GM19438 (cell line): ENCODE results near the gene IMPDH2.

Experiments used
- ATAC-seq: cut with Tn5 transposase; IDR thresholded peaks from one replicate; pipeline ENCODE4 v1.9.1; 2021; ENCODE audit warnings: low read depth; ENCODE audit not compliant: unreplicated experiment

The IMPDH2 gene

GRCh38 chr3:48984663-48985062, 44.5 kb downstream of the IMPDH2 start:
- ATAC-seq: no peak

DNA sequence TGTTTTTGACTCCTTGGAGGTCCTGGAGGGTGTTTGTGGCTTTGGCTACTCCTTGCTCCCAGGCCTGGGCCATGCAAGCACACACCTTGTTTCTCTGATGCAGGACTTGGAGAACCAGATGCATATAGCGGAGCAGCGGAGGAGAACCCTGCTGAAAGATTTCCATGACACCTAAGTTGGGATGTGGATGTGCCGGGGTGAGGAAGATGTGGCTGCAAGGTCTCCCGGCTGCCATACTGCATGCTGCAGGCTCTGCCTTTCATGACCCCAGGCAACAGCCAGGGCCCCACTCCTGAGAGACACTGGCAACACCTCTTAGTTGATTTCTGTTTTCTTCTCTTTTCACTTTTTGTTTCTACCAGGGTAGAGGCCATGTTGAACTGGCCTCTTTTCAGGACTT, 46.1 kb downstream of the IMPDH2 start:
- no peak for ATAC-seq

- no peak for ATAC-seq
Observed at GRCh38 chr3:48982686-48983085, 46.5 kb downstream of the IMPDH2 start.

DNA sequence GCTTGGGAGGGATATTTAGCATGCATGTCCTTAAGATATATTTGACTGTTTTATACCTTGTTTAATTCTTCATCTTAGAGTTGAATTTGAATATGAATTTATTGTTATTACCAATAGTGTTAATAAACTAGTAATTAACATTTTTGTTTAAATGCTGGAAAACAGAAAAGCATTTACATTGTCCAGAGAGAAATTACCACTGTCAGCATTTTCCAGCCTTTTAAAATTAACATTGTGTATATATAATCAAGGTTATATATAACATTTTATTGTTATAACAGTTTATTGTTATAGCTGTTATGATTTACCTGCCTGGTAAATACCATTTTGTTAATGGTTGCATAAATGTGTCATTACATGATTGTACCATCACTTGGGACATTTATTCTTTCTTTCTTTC, 47.2 kb downstream of the IMPDH2 start:
- no peak for ATAC-seq

GRCh38 chr3:48980295-48980694, 48.9 kb downstream of the IMPDH2 start:
- no peak for ATAC-seq

DNA sequence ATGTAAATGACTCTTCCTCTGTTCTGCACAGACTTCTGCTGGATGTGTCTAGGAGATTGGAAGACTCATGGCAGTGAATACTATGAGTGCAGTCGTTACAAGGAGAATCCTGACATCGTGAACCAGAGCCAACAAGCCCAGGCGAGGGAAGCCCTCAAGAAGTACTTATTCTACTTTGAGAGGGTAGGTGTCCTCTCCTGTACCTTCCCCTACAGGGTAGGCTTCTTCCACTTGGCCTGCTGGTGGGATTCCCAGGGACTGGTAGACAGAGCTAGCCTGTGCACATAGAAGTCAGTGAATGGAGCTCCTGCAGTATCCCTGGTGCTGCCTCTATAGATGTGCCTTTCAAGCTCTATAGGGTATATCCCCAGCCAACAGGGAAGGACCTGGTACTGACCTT, 49.7 kb downstream of the IMPDH2 start:
- ATAC-seq: no peak
